HG02981 (cell line): Measurements from ENCODE around the gene HSPA12B.

Experiments
- ATAC-seq: cut with Tn5 transposase; IDR thresholded peaks from one replicate; pipeline ENCODE4 v1.9.1; 2021; ENCODE audit warnings: mild to moderate bottlenecking, moderate library complexity; ENCODE audit not compliant: unreplicated experiment

Gene HSPA12B

GRCh38 chr20:3729378-3729777 lies 3.1 kb upstream of the HSPA12B start:
- no peak for ATAC-seq

GRCh38 chr20:3729811-3730540 lies 2.5 kb upstream of the HSPA12B start:
- ATAC-seq, result no peak

GRCh38 chr20:3730803-3731672 lies 1.4 kb upstream of the HSPA12B start:
- ATAC-seq, result no peak

GRCh38 chr20:3731944-3732326 lies 550 bp upstream of the HSPA12B start:
- ATAC-seq, result no peak

- ATAC-seq, result no peak
These were observed 872 bp downstream of the HSPA12B start for GRCh38 chr20:3733119-3733995.

- no peak for ATAC-seq
These were observed 1.8 kb downstream of the HSPA12B start for GRCh38 chr20:3734111-3734843.

GRCh38 chr20:3735768-3736167 lies 3.3 kb downstream of the HSPA12B start:
- ATAC-seq, result no peak

GRCh38 chr20:3738111-3739053 lies 5.9 kb downstream of the HSPA12B start:
- ATAC-seq, result no peak

- no peak for ATAC-seq
These were observed 6.8 kb downstream of the HSPA12B start for GRCh38 chr20:3739054-3739925.

- no peak for ATAC-seq
These were observed 7.5 kb downstream of the HSPA12B start for GRCh38 chr20:3739926-3740451.

- ATAC-seq, result no peak
These were observed 8.3 kb downstream of the HSPA12B start for GRCh38 chr20:3740615-3741301.

- ATAC-seq, result no peak
These were observed 9.5 kb downstream of the HSPA12B start for GRCh38 chr20:3741836-3742458.

- no peak for ATAC-seq
These were observed 10.8 kb downstream of the HSPA12B start for GRCh38 chr20:3743251-3743650.

GRCh38 chr20:3744037-3744436 lies 11.6 kb downstream of the HSPA12B start:
- ATAC-seq, result no peak

- no peak for ATAC-seq
These were observed 12.6 kb downstream of the HSPA12B start for GRCh38 chr20:3744806-3745685.

- ATAC-seq, result no peak
These were observed 13.2 kb downstream of the HSPA12B start for GRCh38 chr20:3745686-3746173.
